ENCODE measurements around the gene ELOVL2.

DNA sequence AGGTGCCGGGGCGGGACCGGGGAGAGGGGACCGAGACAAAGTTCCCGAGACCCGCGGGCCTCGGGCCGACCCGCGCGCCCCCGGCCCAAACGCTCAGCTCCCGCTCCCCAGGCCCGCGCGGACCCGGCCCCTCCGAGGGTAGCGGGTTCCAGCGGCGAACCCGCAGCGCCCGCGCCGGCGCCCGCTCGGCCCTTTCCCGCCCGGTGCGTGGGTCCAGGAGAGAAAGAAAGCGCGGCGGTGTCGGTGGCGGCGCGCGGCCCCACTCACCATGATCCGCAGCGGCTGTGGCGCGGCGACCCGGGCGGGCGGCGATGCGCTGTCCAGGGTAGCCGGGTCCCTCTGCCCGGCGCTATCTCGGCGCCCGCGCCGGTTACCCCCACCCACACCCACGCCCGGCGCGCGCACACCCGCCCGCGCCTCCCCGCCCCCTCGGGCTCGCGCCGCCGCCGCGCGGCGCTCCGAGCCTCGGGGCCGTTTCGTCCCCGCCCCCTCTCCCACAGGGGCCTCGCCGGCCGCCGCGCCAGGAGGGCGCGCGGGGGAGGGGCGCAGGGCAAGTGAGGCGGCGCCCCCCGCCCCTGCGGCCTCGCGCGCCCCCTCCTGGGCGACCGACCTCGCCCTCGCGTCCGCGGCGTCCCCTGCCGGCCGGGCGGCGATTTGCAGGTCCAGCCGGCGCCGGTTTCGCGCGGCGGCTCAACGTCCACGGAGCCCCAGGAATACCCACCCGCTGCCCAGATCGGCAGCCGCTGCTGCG is at the start of gene ELOVL2:
- TF ChIP-seq, protein P1, sequence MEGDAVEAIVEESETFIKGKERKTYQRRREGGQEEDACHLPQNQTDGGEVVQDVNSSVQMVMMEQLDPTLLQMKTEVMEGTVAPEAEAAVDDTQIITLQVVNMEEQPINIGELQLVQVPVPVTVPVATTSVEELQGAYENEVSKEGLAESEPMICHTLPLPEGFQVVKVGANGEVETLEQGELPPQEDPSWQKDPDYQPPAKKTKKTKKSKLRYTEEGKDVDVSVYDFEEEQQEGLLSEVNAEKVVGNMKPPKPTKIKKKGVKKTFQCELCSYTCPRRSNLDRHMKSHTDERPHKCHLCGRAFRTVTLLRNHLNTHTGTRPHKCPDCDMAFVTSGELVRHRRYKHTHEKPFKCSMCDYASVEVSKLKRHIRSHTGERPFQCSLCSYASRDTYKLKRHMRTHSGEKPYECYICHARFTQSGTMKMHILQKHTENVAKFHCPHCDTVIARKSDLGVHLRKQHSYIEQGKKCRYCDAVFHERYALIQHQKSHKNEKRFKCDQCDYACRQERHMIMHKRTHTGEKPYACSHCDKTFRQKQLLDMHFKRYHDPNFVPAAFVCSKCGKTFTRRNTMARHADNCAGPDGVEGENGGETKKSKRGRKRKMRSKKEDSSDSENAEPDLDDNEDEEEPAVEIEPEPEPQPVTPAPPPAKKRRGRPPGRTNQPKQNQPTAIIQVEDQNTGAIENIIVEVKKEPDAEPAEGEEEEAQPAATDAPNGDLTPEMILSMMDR (IDR thresholded peaks at IDR 0.05) = peak in 3 of 4 experiments; percentile 29 to 41 (median 35)
- no peak for TF ChIP-seq EP300 (IDR thresholded peaks at IDR 0.05)
